Colonic mucosa (tissue), 4 donors: ENCODE data around the gene FKBP8. TPM values are rescaled to one million over a fixed set of nuclear protein-coding genes. Genes with fewer than 3 reads are reported as not detected.

Source experiments
- DNase-seq: peaks from one replicate; pipeline ENCODE4 v3.0.0-alpha.2; 2020
- H3K27ac ChIP-seq: fragments of 200-600 bp; one replicate; pipeline ENCODE4 v1.8.0; 2021
- H3K27me3 ChIP-seq: fragments of 200-600 bp; one replicate; pipeline ENCODE4 v1.8.0; 2021
- H3K36me3 ChIP-seq: fragments of 200-600 bp; one replicate; pipeline ENCODE4 v1.8.0; 2021
- H3K4me1 ChIP-seq: fragments of 200-600 bp; one replicate; pipeline ENCODE4 v1.8.0; 2021; ENCODE audit warnings: mild to moderate bottlenecking
- H3K4me3 ChIP-seq: fragments of 200-600 bp; one replicate; pipeline ENCODE4 v1.8.0; 2021
- H3K9ac ChIP-seq, 2 donors: one replicate each; pipeline ENCODE4 v1.7.0; 2013; ENCODE audit warnings: control low read depth in 2 of 2, low read depth in 2 of 2, low read length in 2 of 2
- H3K9me3 ChIP-seq: fragments of 200-600 bp; one replicate; pipeline ENCODE4 v1.8.0; 2021
- intact Hi-C: fragments of 100-400 bp; cut with DNase I; formaldehyde crosslinking; loops from one replicate; pipeline ENCODE4 v1.14.1; 2022
- total RNA-seq, 2 donors: library from RNA; stranded (reverse); fragmentation: NEBNext Ultra II Directional in 1 of 2; extraction: Animal tissue kit (Norgen Biotek cat#: 25700) in 1 of 2; gene quantifications; one replicate each; pipeline ENCODE4 v1.2.1, GENCODE V29; 2021
- TF ChIP-seq, protein P1 (sequence below): fragments of 200-600 bp; IDR thresholded peaks from one replicate; pipeline ENCODE4 v1.8.0; 2022; ENCODE audit warnings: antibody characterized with exemption, mild to moderate bottlenecking
- donor health status: healthy.
- donor health status: DM: no; HTN: no; CAD: no.
- donor health status: DM: no; HTN: no; CAD: no.

The FKBP8 gene
- total RNA-seq, 2 donors from 2014 or later = 190 to 200 TPM

GRCh38 chr19:18577365-18577914 lies 34.1 kb upstream of the FKBP8 start:
- Histone ChIP-seq H3K9ac (no peak overlapping the region), H3K4me3 (no peak overlapping the region), H3K9me3 (no peaks in the 10 kb centered on the region), H3K4me1 (peaks cover 14% of the 10 kb centered on the region), H3K36me3 (peaks cover 3% of the 10 kb centered on the region), H3K27me3 (no peaks in the 10 kb centered on the region), H3K27ac (no peak overlapping the region)
- intact Hi-C loops = no loop called here
- TF ChIP-seq, protein P1, sequence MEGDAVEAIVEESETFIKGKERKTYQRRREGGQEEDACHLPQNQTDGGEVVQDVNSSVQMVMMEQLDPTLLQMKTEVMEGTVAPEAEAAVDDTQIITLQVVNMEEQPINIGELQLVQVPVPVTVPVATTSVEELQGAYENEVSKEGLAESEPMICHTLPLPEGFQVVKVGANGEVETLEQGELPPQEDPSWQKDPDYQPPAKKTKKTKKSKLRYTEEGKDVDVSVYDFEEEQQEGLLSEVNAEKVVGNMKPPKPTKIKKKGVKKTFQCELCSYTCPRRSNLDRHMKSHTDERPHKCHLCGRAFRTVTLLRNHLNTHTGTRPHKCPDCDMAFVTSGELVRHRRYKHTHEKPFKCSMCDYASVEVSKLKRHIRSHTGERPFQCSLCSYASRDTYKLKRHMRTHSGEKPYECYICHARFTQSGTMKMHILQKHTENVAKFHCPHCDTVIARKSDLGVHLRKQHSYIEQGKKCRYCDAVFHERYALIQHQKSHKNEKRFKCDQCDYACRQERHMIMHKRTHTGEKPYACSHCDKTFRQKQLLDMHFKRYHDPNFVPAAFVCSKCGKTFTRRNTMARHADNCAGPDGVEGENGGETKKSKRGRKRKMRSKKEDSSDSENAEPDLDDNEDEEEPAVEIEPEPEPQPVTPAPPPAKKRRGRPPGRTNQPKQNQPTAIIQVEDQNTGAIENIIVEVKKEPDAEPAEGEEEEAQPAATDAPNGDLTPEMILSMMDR = no peak
- DNase-seq = no peak

DNA sequence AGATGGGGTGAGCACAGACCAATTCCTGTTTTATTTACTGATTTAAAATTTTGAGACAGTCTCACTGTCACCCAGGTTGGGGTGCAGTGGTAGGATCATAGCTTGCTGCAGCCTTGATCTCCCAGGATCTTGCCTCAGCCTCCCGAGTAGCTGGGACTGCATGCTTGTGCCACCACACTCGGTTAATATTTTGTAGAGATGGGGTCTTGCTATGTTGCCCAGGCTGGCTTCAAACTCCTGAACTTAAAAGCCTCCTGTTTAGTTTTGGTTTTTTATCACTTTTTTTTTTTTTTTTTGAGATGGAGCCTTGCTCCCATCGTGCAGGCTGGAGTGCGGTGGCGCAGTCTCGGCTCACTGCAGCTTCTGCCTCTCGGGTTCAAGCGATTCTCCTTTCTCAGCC lies 33.0 kb upstream of the FKBP8 start:
- Histone ChIP-seq H3K36me3 (peaks cover 3% of the 10 kb centered on the region), H3K9ac (no peak overlapping the region), H3K4me3 (no peak overlapping the region), H3K27me3 (no peaks in the 10 kb centered on the region), H3K4me1 (peaks cover 14% of the 10 kb centered on the region), H3K27ac (no peak overlapping the region), H3K9me3 (no peaks in the 10 kb centered on the region)
- intact Hi-C loops = no loop called here
- TF ChIP-seq, protein P1 = no peak
- no peak for DNase-seq

- H3K9ac ChIP-seq = no peak overlapping the region
- H3K27ac ChIP-seq = no peak overlapping the region
- H3K9me3 ChIP-seq = no peaks in the 10 kb centered on the region
- intact Hi-C loops = no loop called here
- no peak overlapping the region for H3K4me3 ChIP-seq
- H3K4me1 ChIP-seq = peaks cover 14% of the 10 kb centered on the region
- TF ChIP-seq, protein P1 = no peak
- no peak for DNase-seq
- peaks cover 3% of the 10 kb centered on the region for H3K36me3 ChIP-seq
- no peaks in the 10 kb centered on the region for H3K27me3 ChIP-seq
These were observed 31.4 kb upstream of the FKBP8 start for GRCh38 chr19:18574691-18575291.

DNA sequence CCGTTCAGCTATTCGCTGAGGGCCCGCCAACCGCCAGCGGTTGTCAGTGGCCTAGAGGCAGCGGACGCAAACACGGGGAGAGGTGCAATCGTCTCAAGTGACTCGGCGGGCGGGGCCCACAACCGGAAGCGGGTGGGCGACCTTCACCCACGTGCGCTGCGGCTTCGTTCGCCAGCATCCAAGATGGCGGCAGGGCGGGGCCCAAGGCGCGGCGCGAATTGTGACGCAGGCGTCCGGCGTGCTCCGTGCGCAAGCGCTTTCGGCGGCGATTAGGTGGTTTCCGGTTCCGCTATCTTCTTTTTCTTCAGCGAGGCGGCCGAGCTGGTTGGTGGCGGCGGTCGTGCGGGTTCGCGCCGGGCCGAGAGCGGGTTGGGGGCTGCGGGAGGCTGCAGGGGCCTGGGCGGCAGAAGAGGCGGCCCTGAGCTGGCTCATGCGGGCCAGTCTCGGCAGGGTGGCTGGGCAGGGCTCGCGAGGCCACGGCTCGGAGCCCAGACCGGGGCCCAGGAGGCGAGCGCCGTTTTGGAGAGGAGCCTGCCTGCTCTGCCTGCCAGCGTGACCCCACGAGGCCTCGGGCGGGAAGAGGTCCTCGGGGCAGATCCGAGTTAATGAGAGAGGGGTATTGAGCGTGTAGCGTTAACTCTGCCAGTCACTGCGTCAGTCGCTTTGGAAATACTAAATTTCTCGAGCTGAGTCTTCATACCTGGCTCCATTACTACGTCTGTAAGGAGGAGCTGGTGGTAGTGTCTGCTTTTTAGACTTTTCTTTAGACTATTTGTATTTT lies 28.4 kb upstream of the FKBP8 start, which contains the start of gene UBA52:
Gene UBA52 (plus strand): TSS at position 294 of the 781 bp plus-strand sequence. CDS start 1,444 bp downstream, outside the sequence.
- intact Hi-C loops = no loop called here
- Histone ChIP-seq H3K27ac (peak within 1 kb of the TSS; percentile 46), H3K9me3 (no peaks in the 10 kb centered on the region), H3K4me1 (peaks cover 14% of the 10 kb centered on the region), H3K4me3 (peak within 1 kb of the TSS; percentile 61), H3K9ac (peak within 1 kb of the TSS; percentile 94), H3K27me3 (no peaks in the 10 kb centered on the region), H3K36me3 (peaks cover 3% of the 10 kb centered on the region)
- DNase-seq = peak; percentile 99
- TF ChIP-seq, protein P1 = no peak

- Histone ChIP-seq H3K27me3 (no peaks in the 10 kb centered on the region), H3K9me3 (no peaks in the 10 kb centered on the region), H3K9ac (no peak overlapping the region), H3K27ac (no peak overlapping the region), H3K4me3 (no peak overlapping the region), H3K4me1 (peaks cover 10% of the 10 kb centered on the region), H3K36me3 (peaks cover 16% of the 10 kb centered on the region)
- TF ChIP-seq, protein P1 = no peak
- no peak for DNase-seq
- intact Hi-C loops = loop anchor here (10.0 kb wide), 1 partner anchor 114 kb away; no protein-coding TSS in a partner anchor
These were observed 25.0 kb upstream of the FKBP8 start for GRCh38 chr19:18568367-18568766.
